ENCODE data around the gene ZNF497.

The ZNF497 gene

GRCh38 chr19:58372311-58373133, 10.0 kb upstream of the ZNF497 start:
- Histone ChIP-seq H3K27ac (ENCODE audit: low read depth, low read length) (no peak overlapping the region), H3F3A (ENCODE audit: control insufficient read depth, insufficient read depth) (0 out of 2 replicates have a peak, but pooled peaks cover 2% of the 10 kb centered on the region), H3K4me1 (ENCODE audit: control insufficient read depth, low read length) (no peaks in the 10 kb centered on the region), H3K79me2 (ENCODE audit: control insufficient read depth, low read length) (no peaks in the 10 kb centered on the region), H3K4me3 (ENCODE audit: low read length) (no peak overlapping the region), H4K20me1 (ENCODE audit: control insufficient read depth, insufficient read depth, low read depth, low read length) (no peaks in the 10 kb centered on the region), H3K36me3 (ENCODE audit: control insufficient read depth, low read length) (no peaks in the 10 kb centered on the region), H3K27me3 (ENCODE audit: control insufficient read depth, low read length) (no peaks in the 10 kb centered on the region), H3K9me3 (ENCODE audit: control insufficient read depth, insufficient read depth, low read length) (no peaks in the 10 kb centered on the region), H3K9me2 (replicated peaks; ENCODE audit: control insufficient read depth, low read length) (no peaks in the 10 kb centered on the region), H3K4me2 (ENCODE audit: low read length) (no peak overlapping the region)
- TF ChIP-seq, protein P1, sequence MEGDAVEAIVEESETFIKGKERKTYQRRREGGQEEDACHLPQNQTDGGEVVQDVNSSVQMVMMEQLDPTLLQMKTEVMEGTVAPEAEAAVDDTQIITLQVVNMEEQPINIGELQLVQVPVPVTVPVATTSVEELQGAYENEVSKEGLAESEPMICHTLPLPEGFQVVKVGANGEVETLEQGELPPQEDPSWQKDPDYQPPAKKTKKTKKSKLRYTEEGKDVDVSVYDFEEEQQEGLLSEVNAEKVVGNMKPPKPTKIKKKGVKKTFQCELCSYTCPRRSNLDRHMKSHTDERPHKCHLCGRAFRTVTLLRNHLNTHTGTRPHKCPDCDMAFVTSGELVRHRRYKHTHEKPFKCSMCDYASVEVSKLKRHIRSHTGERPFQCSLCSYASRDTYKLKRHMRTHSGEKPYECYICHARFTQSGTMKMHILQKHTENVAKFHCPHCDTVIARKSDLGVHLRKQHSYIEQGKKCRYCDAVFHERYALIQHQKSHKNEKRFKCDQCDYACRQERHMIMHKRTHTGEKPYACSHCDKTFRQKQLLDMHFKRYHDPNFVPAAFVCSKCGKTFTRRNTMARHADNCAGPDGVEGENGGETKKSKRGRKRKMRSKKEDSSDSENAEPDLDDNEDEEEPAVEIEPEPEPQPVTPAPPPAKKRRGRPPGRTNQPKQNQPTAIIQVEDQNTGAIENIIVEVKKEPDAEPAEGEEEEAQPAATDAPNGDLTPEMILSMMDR (IDR thresholded peaks at IDR 0.05; ENCODE audit: low read depth, low read length, poor library complexity, severe bottlenecking), result no peak
- no peak for TF ChIP-seq EZH2phosphoT487 (IDR thresholded peaks at IDR 0.05; ENCODE audit: borderline replicate concordance, low read length)

GRCh38 chr19:58368561-58369360, 6.2 kb upstream of the ZNF497 start:
- no peak overlapping the region for H3K4me3 ChIP-seq (ENCODE audit: low read length)
- H3F3A ChIP-seq (ENCODE audit: control insufficient read depth, insufficient read depth), result 0 out of 2 replicates have a peak, but pooled peaks cover 2% of the 10 kb centered on the region
- H3K9me3 ChIP-seq (ENCODE audit: control insufficient read depth, insufficient read depth, low read length), result no peaks in the 10 kb centered on the region
- H3K4me1 ChIP-seq (ENCODE audit: control insufficient read depth, low read length), result peaks cover 4% of the 10 kb centered on the region; the same call in 1 of the 2 replicates
- H3K27ac ChIP-seq (ENCODE audit: low read depth, low read length), result no peak overlapping the region
- no peaks in the 10 kb centered on the region for H3K9me2 ChIP-seq (replicated peaks; ENCODE audit: control insufficient read depth, low read length)
- H4K20me1 ChIP-seq (ENCODE audit: control insufficient read depth, insufficient read depth, low read depth, low read length), result no peaks in the 10 kb centered on the region
- H3K4me2 ChIP-seq (ENCODE audit: low read length), result no peak overlapping the region
- no peaks in the 10 kb centered on the region for H3K36me3 ChIP-seq (ENCODE audit: control insufficient read depth, low read length)
- no peaks in the 10 kb centered on the region for H3K79me2 ChIP-seq (ENCODE audit: control insufficient read depth, low read length)
- no peaks in the 10 kb centered on the region for H3K27me3 ChIP-seq (ENCODE audit: control insufficient read depth, low read length)
- TF ChIP-seq, protein P1 (IDR thresholded peaks at IDR 0.05; ENCODE audit: low read depth, low read length, poor library complexity, severe bottlenecking), result no peak
- TF ChIP-seq EZH2phosphoT487 (IDR thresholded peaks at IDR 0.05; ENCODE audit: borderline replicate concordance, low read length), result no peak

DNA sequence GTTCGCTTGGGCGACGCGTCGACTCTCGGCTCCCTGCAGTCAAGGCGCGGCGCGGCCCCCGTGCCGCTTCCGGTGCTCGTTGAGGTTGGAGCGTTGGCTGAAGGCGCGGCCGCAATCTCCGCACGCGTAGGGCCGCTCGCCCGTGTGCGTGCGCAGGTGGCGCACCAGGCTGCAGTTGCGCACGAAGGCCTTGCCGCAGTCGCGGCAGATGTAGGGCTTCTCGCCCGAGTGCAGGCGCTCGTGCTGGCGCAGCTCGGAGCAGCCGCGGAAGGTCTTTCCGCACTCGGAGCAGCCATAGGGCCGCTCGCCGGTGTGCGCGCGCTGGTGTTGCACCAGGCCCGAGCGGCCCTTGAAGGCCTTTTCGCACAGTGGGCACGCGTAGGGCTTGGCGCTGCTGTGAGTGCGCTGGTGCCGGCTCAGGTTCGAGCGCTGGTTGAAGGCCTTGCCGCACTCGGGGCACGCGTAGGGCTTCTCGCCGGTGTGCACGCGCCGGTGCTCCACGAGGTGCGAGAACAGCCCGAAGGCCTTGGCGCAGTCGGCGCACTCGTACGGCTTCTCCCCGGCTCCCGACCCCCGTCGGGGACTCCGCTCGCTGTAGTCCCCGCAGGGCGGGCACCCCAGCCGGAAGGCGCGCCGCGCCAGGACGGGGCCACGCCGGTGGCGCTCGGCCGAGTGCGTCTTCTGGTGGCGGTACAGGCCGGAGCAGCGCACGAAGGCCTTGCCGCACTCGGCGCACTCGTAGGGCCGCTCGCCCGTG, 5.3 kb upstream of the ZNF497 start:
- Histone ChIP-seq H3K4me2 (ENCODE audit: low read length) (no peak overlapping the region), H3K27ac (ENCODE audit: low read depth, low read length) (no peak overlapping the region), H3K4me3 (ENCODE audit: low read length) (no peak overlapping the region), H3K36me3 (ENCODE audit: control insufficient read depth, low read length) (no peaks in the 10 kb centered on the region), H3K9me3 (ENCODE audit: control insufficient read depth, insufficient read depth, low read length) (no peaks in the 10 kb centered on the region), H3K9me2 (replicated peaks; ENCODE audit: control insufficient read depth, low read length) (no peaks in the 10 kb centered on the region), H4K20me1 (ENCODE audit: control insufficient read depth, insufficient read depth, low read depth, low read length) (no peaks in the 10 kb centered on the region), H3F3A (ENCODE audit: control insufficient read depth, insufficient read depth) (0 out of 2 replicates have a peak, but pooled peaks cover 2% of the 10 kb centered on the region), H3K4me1 (ENCODE audit: control insufficient read depth, low read length) (peaks cover 4% of the 10 kb centered on the region; the same call in 1 of the 2 replicates), H3K27me3 (ENCODE audit: control insufficient read depth, low read length) (no peaks in the 10 kb centered on the region), H3K79me2 (ENCODE audit: control insufficient read depth, low read length) (no peaks in the 10 kb centered on the region)
- no peak for TF ChIP-seq EZH2phosphoT487 (IDR thresholded peaks at IDR 0.05; ENCODE audit: borderline replicate concordance, low read length)
- TF ChIP-seq, protein P1 (IDR thresholded peaks at IDR 0.05; ENCODE audit: low read depth, low read length, poor library complexity, severe bottlenecking), result no peak
